Sciatic nerve (tissue), 2 donors: ENCODE data around the gene MTFMT. TPM values are rescaled to one million over a fixed set of nuclear protein-coding genes. Genes with fewer than 3 reads are reported as not detected.
"Not testable (repeated sequence)": the region's sequence is repeated elsewhere in the genome, so short reads cannot be mapped to it uniquely, and the experiment has no call there.

Experiments
- ATAC-seq: fragments of 200-7000 bp; cut with Tn5 transposase; one replicate; pipeline ENCODE4 v1.9.1; 2020; ENCODE audit warnings: mild to moderate bottlenecking, moderate library complexity
- DNase-seq: peaks from one replicate; pipeline ENCODE4 v3.0.0-alpha.2; 2020; ENCODE audit warnings: low spot score
- intact Hi-C: fragments of 100-400 bp; cut with DNase I; formaldehyde crosslinking; loops from one replicate; pipeline ENCODE4 v1.14.2; 2022
- total RNA-seq: library from RNA; stranded (reverse); fragmentation: NEBNext Ultra II Directional; extraction: Animal tissue kit (Norgen Biotek cat#: 25700); gene quantifications from one replicate; pipeline ENCODE4 v1.2.1, GENCODE V29; 2021
- donor health status: DM: no; HTN: no; CAD: no.
- donor health status: DM: no; HTN: no; CAD: no.

MTFMT gene
- 15.1 TPM for total RNA-seq

DNA sequence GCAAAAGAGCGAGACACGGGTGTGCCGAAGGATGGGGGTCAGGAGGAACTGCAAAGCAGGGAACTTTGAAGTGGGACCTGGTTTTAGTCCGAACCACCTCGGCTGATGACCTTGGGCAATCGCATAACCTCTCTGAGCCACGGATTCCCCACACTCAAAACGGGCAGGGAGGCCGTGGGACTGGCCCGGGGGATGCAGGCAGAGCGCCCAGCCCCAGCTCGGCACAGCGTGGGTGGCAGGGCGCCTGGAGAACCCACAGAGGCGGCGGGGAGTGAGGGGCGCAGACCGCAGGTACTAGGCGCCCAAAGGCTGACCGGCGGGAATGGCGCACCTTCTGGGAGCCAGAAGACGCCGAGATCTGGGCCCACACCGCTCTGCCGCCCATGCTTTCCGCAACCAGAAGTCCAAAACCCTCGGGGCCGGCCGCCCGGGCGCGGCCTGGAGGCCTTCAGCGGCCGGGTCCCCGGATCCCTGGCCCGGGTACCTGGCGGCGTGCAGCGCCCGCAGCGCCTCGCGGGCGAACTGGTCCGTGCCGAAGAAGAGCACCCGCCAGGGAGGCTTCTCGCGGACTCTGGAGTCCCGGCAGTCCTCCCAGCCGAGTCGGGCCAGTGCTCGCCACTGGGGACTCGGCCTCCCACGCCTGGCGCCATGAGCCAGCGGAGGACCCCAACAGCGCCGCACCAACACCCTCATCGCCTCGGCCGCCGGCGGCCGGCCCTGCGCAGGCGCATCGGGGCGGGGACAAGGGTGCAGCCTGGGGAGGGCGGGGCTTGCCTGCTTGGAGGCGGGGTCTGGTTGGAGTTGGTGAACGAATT is at the start of gene MTFMT:
TSS of gene MTFMT (minus strand) at position 719 of the 815 bp plus-strand sequence. CDS start at position 693, 26 bp downstream.
- intact Hi-C loops, result no loop called here
- peak; percentile 95 for ATAC-seq

DNA sequence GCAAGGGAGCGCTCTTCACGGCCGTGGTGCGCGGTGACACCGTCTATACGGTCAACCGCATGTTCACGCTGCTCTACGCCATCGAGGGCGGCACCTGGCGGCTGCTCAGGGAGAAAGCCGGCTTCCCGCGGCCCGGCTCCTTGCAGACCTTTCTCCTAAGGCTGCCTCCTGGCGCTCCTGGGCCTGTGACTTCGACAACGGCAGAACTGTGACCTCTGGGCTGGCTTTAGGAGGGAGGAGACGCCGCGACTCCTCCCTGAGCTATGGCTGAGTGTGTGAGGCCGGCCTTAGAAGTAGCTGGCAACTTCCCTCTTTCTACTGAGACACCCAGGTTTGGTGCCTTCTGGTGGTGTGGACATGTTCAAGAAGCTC is 48.5 kb upstream of the MTFMT start:
- DNase-seq (peak; percentile 85), ATAC-seq (peak; percentile 84)
- intact Hi-C loops, result no loop called here

More for the DNA sequence above, at the start of gene MTFMT:
- peak; percentile 97 for DNase-seq

- intact Hi-C loops, result no loop called here
- ATAC-seq (no peak), DNase-seq (no peak)
These were observed 48.0 kb upstream of the MTFMT start for GRCh38 chr15:65077291-65077980.

DNA sequence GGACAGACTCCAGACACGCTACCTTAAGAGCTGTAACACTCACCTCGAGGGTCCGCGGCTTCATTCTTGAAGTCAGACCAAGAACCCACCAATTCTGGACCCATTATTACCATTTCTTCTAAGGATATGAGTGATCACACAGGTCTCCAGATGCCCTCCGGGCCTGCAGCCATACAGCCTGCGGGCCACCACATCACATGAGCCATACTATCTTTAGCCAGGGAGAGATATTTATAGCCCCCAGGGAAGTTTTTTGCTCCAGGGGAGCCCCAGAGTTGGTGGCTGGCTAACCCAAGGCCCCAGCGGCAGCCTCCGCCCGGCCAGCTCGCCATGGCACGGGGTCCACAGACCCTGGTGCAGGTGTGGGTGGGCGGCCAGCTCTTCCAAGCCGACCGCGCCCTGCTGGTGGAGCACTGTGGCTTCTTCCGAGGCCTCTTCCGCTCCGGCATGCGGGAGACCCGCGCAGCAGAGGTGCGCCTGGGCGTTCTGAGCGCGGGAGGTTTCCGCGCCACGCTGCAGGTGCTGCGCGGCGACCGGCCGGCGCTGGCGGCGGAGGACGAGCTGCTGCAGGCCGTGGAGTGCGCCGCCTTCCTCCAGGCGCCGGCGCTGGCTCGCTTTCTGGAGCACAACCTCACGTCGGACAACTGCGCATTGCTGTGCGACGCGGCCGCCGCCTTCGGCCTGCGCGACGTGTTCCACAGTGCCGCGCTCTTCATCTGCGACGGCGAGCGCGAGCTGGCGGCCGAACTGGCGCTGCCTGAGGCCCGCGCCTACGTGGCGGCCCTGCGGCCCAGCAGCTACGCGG is 47.2 kb upstream of the MTFMT start, which contains the start of gene KBTBD13:
TSS of gene KBTBD13 (plus strand) at position 261 of the 805 bp plus-strand sequence. CDS start at position 331, 70 bp downstream.
- intact Hi-C loops, result no loop called here
- DNase-seq (no peak), ATAC-seq (no peak)

GRCh38 chr15:65075607-65076395 is 46.4 kb upstream of the MTFMT start:
- DNase-seq, ATAC-seq, intact Hi-C loops: not testable (repeated sequence)

DNA sequence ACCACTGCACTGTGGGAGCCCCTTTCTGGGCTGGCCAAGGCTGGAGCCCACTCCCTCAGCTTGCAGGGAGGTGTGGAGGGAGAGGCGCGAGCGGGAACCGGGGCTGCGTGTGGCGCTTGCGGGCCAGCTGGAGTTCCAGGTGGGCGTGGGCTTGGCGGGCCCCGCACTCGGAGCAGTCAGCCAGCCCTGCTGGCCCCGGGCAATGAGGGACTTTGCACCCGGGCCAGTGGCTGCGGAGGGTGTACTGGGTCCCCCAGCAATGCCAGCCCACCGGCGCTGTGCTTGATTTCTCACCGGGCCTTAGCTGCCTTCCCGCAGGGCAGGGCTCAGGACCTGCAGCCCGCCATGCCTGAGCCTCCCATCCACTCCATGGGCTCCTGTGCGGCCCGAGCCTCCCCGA is 45.5 kb upstream of the MTFMT start:
- ATAC-seq, intact Hi-C loops, DNase-seq: not testable (repeated sequence)

GRCh38 chr15:65072617-65073016 is 43.2 kb upstream of the MTFMT start:
- ATAC-seq, result no peak
- intact Hi-C loops, result no loop called here
- DNase-seq, result no peak

DNA sequence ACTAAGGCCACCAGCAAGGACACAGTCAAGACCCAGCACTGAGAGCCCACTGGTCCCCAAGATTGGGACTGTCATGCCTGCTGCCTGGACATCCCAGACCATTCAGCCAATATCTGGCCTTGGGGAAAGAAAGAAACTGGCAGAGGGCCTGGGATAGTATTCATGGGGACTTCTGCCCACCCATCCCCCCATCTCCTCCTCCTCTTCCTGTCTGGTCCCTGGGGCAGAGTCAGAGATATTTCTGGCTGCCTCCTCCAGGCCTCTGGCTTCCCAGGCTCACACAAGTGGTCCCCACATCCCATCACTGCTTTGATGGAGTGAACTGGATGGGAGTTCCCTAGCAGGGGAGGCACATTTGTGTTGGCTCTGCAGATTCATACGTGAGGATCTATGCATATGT is 42.6 kb upstream of the MTFMT start:
- DNase-seq, result no peak
- ATAC-seq, result peak; percentile 31
- intact Hi-C loops, result no loop called here

- no peak for DNase-seq
- ATAC-seq, result peak; percentile 41
- intact Hi-C loops, result no loop called here
These were observed 42.0 kb upstream of the MTFMT start for GRCh38 chr15:65071381-65071811.

DNA sequence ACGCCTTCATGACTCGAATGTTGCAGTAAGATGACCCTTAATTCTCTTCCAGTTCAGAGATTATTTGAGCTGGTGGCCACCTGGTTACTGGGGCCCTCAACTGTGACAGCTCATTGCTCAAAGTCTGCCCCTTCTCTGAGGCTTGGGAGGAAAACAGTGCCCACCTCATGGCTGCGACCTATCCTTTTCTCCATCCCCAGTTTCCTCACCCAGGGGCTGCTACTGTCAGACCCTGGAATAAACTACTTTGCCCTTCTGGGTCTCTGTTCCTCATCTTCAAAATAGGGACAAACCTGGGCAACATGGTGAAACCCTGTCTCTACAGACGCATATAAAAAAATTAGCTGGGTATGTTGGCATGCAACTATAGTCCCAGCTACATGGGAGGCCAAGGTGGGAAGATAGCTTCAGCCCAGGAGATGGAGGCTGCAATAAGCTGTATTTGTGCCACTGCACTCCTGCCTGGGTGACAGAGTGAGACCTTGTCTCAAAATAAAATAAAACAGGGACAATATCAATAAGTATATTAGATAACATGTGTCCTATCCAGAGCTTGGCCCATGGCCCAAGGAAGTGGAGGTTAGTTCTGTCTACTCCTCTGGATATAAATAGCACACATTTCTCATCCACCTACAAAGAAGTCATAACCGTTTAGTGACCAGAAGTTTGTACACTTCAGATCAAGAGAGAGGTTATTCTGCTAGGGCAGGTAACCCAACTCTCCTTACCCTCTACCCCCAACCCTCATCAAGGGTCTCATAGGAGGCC is 40.5 kb upstream of the MTFMT start:
- no peak for ATAC-seq

DNA sequence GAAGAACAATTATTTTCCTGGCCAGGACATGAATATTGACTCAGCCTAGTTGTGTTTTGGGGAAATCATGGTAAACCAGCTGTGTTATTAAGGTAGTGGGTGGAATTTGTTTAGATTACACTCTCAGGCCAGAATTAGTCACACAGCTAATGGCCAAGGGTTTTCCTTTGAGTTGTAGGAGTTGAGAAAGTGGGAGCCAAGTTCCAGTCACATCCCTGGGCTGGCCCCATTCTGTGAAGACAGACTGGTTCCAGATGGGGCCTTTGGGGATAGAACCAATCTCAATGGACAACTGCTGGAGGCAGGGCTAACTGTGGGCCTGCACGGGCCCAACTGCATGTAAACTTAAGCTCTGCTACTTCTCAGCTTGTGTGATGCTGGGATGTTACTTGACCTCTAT is 39.7 kb upstream of the MTFMT start:
- intact Hi-C loops, result no loop called here
- ATAC-seq, result peak; percentile 8
- DNase-seq, result no peak

More for the DNA sequence above, 40.5 kb upstream of the MTFMT start:
- intact Hi-C loops, result no loop called here
- no peak for DNase-seq

DNA sequence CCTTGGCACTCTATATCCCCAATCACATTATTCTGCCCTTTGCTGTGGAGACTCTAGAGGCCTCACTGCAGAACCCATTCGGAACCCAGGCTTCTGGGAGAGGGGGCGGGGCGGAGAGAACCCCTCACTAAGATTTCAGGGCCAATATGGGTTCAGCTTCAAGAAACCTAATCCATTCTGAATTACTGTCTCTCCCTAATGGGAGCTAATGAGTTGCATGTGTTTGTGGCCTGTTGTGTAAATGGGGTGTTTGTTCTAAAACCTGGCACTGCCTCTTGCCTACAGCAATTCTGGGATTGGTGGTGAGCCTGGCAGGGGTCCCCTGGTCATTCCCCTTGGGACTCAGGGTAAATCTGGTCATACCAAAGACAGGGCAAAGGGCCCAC is 39.0 kb upstream of the MTFMT start:
- ATAC-seq (peak; percentile 65), DNase-seq (no peak)
- intact Hi-C loops, result no loop called here

- intact Hi-C loops, result no loop called here
- ATAC-seq (peak; percentile 14), DNase-seq (no peak)
These were observed 38.4 kb upstream of the MTFMT start, which contains the start of gene RASL12 for GRCh38 chr15:65067645-65068402. Gene RASL12, minus strand, starts transcription at chr15:65067991. Its CDS starts 156 bp downstream, at chr15:65067835.

GRCh38 chr15:65067317-65067644 is 37.8 kb upstream of the MTFMT start:
- intact Hi-C loops, result no loop called here
- DNase-seq (no peak), ATAC-seq (no peak)

DNA sequence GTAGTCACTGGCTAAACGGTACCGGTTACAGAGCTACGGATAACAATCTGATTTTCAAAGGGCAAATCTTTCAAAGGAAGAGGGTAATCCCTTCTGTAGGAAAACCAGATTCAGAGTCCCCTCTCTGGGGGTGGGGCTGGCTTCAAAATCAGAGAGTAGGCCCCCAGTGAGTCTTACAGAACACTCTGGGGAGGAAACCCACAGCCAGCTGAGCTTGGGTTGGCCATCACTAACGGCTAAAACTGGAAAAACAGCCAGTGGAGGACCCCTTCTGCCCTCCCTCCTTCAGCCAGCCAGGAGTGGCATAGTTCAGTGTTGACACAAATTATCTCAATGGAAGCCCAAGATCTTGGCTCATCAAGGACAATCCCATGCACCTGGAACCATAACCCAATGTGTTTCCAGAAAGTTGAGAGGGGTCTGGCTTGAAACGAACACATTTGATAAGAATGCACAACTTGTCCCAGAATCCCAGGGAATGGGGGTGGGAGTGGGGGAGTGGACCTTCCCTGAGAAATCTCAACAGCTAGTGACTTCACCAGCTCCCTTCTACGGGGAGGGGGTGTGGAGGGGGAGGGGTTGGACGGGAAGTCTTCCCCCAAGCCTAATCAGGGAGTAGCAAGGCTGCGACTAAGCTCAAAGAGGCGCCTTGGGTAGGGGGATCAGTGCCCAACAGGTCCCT is 37.3 kb upstream of the MTFMT start:
- ATAC-seq (peak; percentile 40), DNase-seq (no peak)
- intact Hi-C loops, result no loop called here

GRCh38 chr15:65066001-65066634 is 36.7 kb upstream of the MTFMT start:
- no peak for DNase-seq
- ATAC-seq, result no peak
- intact Hi-C loops, result no loop called here
